H1 (cell line): ENCODE results near the gene PREB.

ENCODE experiments used
- CEBPB ChIP-seq: IDR thresholded peaks from 2 replicates; pipeline ENCODE4 v1.6.1; 2012; ENCODE audit warnings: low read depth, low read length
- FOSL1 ChIP-seq: IDR thresholded peaks from 2 replicates; pipeline ENCODE4 v1.6.1; 2011; ENCODE audit warnings: mild to moderate bottlenecking, low read depth, low read length, moderate library complexity; ENCODE audit not compliant: insufficient read depth
- HDAC2 ChIP-seq, 2 experiments: fragments of 300-600 bp in 1 of 2; sonication (generic) in 1 of 2; IDR thresholded peaks; 2 replicates each; pipeline ENCODE4 v1.6.1; 2011 to 2012; ENCODE audit warnings: low read depth in 2 of 2, low read length in 2 of 2, mild to moderate bottlenecking in 2 of 2, moderate library complexity in 2 of 2, borderline replicate concordance in 1 of 2, inconsistent platforms in 1 of 2
- POLR2A ChIP-seq, 2 experiments: IDR thresholded peaks; 1 replicate in 1 of 2; 2 replicates in 1 of 2; pipeline ENCODE4 v1.6.1; 2011; ENCODE audit warnings: low read depth in 2 of 2, low read length in 2 of 2, mild to moderate bottlenecking in 2 of 2; ENCODE audit errors: control extremely low read depth in 1 of 2
- SIN3A ChIP-seq, 2 experiments: IDR thresholded peaks in 1 of 2; conservative IDR thresholded peaks in 1 of 2; 2 replicates each; pipeline ENCODE4 v1.6.1; 2011 to 2012; ENCODE audit warnings: low read length in 2 of 2, improper control_type of control experiment in 1 of 2, low read depth in 1 of 2, mild to moderate bottlenecking in 1 of 2
- SP1 ChIP-seq: IDR thresholded peaks from 2 replicates; pipeline ENCODE4 v1.6.1; 2011; ENCODE audit warnings: low read depth, low read length
- SP2 ChIP-seq: IDR thresholded peaks from 2 replicates; pipeline ENCODE4 v1.6.1; 2012; ENCODE audit warnings: mild to moderate bottlenecking, low read length, inconsistent platforms
- TF ChIP-seq, protein P1 (sequence below): IDR thresholded peaks from 2 replicates; pipeline ENCODE4 v1.6.1; 2012; ENCODE audit warnings: inconsistent platforms
- TF ChIP-seq, protein P2 (sequence below), 3 experiments: IDR thresholded peaks; 1 replicate in 2 of 3; 2 replicates in 1 of 3; pipeline versions ENCODE4 v1.5.1 to v1.6.1; 2011; ENCODE audit warnings: low read length in 3 of 3, mild to moderate bottlenecking in 3 of 3, inconsistent platforms in 2 of 3, low read depth in 1 of 3, moderate library complexity in 1 of 3; ENCODE audit not compliant: insufficient read depth in 1 of 3; ENCODE audit errors: control extremely low read depth in 1 of 3
- TF ChIP-seq, protein P3 (sequence below): IDR thresholded peaks from 2 replicates; pipeline ENCODE4 v1.6.1; 2011; ENCODE audit warnings: low read length, improper control_type of control experiment
- TF ChIP-seq, protein P4 (sequence below): IDR thresholded peaks from 2 replicates; pipeline ENCODE4 v1.6.1; 2012; ENCODE audit warnings: inconsistent platforms

DNA sequence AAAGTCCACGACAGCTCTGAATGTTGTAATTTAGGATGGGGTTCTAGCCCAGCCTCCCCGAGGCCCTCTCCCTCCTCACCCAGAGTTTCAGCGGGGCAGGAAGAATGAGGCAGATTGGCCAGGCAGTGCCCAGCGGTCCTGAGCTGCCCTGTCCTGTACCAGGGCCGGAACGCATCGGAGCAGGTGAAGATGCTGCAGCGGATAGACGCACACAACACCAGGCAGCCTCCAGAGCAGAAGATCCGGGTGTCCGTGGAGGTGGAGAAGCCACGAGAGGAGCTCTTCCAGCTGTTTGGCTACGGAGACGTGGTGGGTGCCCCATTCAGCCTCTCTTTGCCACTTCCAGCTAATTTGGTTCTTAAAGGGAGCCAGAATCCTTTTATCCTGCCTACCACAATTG is 37.1 kb downstream of the PREB start:
- TF ChIP-seq, protein P1, sequence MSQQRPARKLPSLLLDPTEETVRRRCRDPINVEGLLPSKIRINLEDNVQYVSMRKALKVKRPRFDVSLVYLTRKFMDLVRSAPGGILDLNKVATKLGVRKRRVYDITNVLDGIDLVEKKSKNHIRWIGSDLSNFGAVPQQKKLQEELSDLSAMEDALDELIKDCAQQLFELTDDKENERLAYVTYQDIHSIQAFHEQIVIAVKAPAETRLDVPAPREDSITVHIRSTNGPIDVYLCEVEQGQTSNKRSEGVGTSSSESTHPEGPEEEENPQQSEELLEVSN: no peak
- TF ChIP-seq SP1 (no peak), SIN3A (conservative IDR thresholded peaks at IDR 0.05 in 1 of 2, IDR thresholded peaks at IDR 0.05 in 1 of 2; ENCODE audit: low read depth in 1 of 2, low read length in 2 of 2) (no peak), HDAC2 (IDR thresholded peaks at IDR 0.05; ENCODE audit: borderline replicate concordance in 1 of 2, low read depth in 2 of 2, low read length in 2 of 2) (no peak), CEBPB (no peak), SP2 (no peak), POLR2A (IDR thresholded peaks at IDR 0.05; ENCODE audit: control extremely low read depth in 1 of 2, low read depth in 2 of 2, low read length in 2 of 2) (no peak), FOSL1 (no peak)
- TF ChIP-seq, protein P2, sequence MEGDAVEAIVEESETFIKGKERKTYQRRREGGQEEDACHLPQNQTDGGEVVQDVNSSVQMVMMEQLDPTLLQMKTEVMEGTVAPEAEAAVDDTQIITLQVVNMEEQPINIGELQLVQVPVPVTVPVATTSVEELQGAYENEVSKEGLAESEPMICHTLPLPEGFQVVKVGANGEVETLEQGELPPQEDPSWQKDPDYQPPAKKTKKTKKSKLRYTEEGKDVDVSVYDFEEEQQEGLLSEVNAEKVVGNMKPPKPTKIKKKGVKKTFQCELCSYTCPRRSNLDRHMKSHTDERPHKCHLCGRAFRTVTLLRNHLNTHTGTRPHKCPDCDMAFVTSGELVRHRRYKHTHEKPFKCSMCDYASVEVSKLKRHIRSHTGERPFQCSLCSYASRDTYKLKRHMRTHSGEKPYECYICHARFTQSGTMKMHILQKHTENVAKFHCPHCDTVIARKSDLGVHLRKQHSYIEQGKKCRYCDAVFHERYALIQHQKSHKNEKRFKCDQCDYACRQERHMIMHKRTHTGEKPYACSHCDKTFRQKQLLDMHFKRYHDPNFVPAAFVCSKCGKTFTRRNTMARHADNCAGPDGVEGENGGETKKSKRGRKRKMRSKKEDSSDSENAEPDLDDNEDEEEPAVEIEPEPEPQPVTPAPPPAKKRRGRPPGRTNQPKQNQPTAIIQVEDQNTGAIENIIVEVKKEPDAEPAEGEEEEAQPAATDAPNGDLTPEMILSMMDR (IDR thresholded peaks at IDR 0.05; ENCODE audit: control extremely low read depth in 1 of 3, insufficient read depth in 1 of 3, low read depth in 1 of 3, low read length in 3 of 3): no peak
- TF ChIP-seq, protein P3, sequence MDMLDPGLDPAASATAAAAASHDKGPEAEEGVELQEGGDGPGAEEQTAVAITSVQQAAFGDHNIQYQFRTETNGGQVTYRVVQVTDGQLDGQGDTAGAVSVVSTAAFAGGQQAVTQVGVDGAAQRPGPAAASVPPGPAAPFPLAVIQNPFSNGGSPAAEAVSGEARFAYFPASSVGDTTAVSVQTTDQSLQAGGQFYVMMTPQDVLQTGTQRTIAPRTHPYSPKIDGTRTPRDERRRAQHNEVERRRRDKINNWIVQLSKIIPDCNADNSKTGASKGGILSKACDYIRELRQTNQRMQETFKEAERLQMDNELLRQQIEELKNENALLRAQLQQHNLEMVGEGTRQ: no peak
- TF ChIP-seq, protein P4, sequence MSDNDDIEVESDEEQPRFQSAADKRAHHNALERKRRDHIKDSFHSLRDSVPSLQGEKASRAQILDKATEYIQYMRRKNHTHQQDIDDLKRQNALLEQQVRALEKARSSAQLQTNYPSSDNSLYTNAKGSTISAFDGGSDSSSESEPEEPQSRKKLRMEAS: no peak
